Measurements from ENCODE around the gene SLCO3A1.

SLCO3A1 gene

GRCh38 chr15:91861223-91861622 is 7.7 kb downstream of the SLCO3A1 start:
- DNase-seq (ENCODE audit: low spot score), result no peak

GRCh38 chr15:91862891-91863504 is 9.5 kb downstream of the SLCO3A1 start:
- DNase-seq (ENCODE audit: low spot score), result no peak

- no peak for DNase-seq (ENCODE audit: low spot score)
Measured at GRCh38 chr15:91863621-91864255, 10.2 kb downstream of the SLCO3A1 start.

GRCh38 chr15:91864664-91865063 is 11.2 kb downstream of the SLCO3A1 start:
- no peak for DNase-seq (ENCODE audit: low spot score)

- DNase-seq (ENCODE audit: low spot score), result no peak
Measured at GRCh38 chr15:91865486-91865885, 12.0 kb downstream of the SLCO3A1 start.

- no peak for DNase-seq (ENCODE audit: low spot score)
Measured at GRCh38 chr15:91865950-91866349, 12.4 kb downstream of the SLCO3A1 start.

GRCh38 chr15:91866371-91866905 is 12.9 kb downstream of the SLCO3A1 start:
- DNase-seq (ENCODE audit: low spot score), result no peak

GRCh38 chr15:91866971-91867372 is 13.5 kb downstream of the SLCO3A1 start:
- DNase-seq (ENCODE audit: low spot score), result no peak

GRCh38 chr15:91867581-91868026 is 14.1 kb downstream of the SLCO3A1 start:
- peak; percentile 47 for DNase-seq (ENCODE audit: low spot score)

GRCh38 chr15:91870876-91871537 is 17.5 kb downstream of the SLCO3A1 start:
- DNase-seq (ENCODE audit: low spot score), result no peak

- no peak for DNase-seq (ENCODE audit: low spot score)
Measured at GRCh38 chr15:91871837-91872236, 18.3 kb downstream of the SLCO3A1 start.

GRCh38 chr15:91872356-91873137 is 19.0 kb downstream of the SLCO3A1 start:
- no peak for DNase-seq (ENCODE audit: low spot score)

GRCh38 chr15:91873138-91873536 is 19.6 kb downstream of the SLCO3A1 start:
- no peak for DNase-seq (ENCODE audit: low spot score)

- DNase-seq (ENCODE audit: low spot score), result no peak
Measured at GRCh38 chr15:91874171-91874570, 20.7 kb downstream of the SLCO3A1 start.

- no peak for DNase-seq (ENCODE audit: low spot score)
Measured at GRCh38 chr15:91874992-91875660, 21.6 kb downstream of the SLCO3A1 start.

- no peak for DNase-seq (ENCODE audit: low spot score)
Measured at GRCh38 chr15:91876187-91876586, 22.7 kb downstream of the SLCO3A1 start.

- no peak for DNase-seq (ENCODE audit: low spot score)
Measured at GRCh38 chr15:91878319-91878870, 24.9 kb downstream of the SLCO3A1 start.

GRCh38 chr15:91879158-91879557 is 25.6 kb downstream of the SLCO3A1 start:
- DNase-seq (ENCODE audit: low spot score), result no peak

- DNase-seq (ENCODE audit: low spot score), result no peak
Measured at GRCh38 chr15:91880373-91880772, 26.9 kb downstream of the SLCO3A1 start.

- DNase-seq (ENCODE audit: low spot score), result peak; percentile 48
Measured at GRCh38 chr15:91881569-91882297, 28.2 kb downstream of the SLCO3A1 start.
